ENCODE data around the gene PODXL. TPM values are rescaled to one million over a fixed set of nuclear protein-coding genes. Genes with fewer than 3 reads are reported as not detected.
A peak's percentile ranks its signal among the peaks of the same experiment; 100 is the strongest.
"Not testable (repeated sequence)": the region's sequence is repeated elsewhere in the genome, so short reads cannot be mapped to it uniquely, and the experiment has no call there.

The PODXL gene
- total RNA-seq, 2 donors from 2014 or later, result 23.0 to 50.8 TPM

DNA sequence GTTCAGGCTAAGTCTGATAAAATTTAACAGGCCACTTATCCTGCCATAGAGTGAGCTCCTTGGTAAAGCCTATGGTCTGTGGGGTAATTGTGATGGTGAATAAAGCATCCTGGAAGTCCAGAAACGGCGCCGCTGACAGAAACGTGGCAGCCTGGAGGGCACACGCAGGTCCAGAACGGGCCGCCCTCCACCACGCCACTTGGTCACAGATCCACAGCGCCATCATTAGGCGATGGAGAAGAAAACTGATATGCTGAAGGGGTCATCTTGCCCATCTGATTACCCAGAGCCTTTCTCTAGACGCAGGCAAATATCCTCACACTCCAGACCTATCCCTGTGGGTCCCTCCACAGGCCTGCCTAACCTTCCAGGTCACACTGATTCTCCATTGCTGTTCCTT, 37.8 kb downstream of the PODXL start:
- Histone ChIP-seq H3K27me3 (replicated peaks; ENCODE audit: insufficient read depth) (no peaks in the 10 kb centered on the region), H3K36me3 (no peaks in the 10 kb centered on the region), H3K9me3 (no peaks in the 10 kb centered on the region), H3K4me3 (no peak overlapping the region), H3K27ac (peak overlapping the region in 1 of 2 donors; percentile 66), H3K4me1 (ENCODE audit: control insufficient read depth in 1 of 2, low read depth in 2 of 2) (peaks cover 11 to 57% of the 10 kb centered on the region in 2 donors)
- no peak for DNase-seq (ENCODE audit: low spot score)
- TF ChIP-seq, protein P1, sequence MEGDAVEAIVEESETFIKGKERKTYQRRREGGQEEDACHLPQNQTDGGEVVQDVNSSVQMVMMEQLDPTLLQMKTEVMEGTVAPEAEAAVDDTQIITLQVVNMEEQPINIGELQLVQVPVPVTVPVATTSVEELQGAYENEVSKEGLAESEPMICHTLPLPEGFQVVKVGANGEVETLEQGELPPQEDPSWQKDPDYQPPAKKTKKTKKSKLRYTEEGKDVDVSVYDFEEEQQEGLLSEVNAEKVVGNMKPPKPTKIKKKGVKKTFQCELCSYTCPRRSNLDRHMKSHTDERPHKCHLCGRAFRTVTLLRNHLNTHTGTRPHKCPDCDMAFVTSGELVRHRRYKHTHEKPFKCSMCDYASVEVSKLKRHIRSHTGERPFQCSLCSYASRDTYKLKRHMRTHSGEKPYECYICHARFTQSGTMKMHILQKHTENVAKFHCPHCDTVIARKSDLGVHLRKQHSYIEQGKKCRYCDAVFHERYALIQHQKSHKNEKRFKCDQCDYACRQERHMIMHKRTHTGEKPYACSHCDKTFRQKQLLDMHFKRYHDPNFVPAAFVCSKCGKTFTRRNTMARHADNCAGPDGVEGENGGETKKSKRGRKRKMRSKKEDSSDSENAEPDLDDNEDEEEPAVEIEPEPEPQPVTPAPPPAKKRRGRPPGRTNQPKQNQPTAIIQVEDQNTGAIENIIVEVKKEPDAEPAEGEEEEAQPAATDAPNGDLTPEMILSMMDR (IDR thresholded peaks at IDR 0.05), result no peak
- no peak for ATAC-seq (ENCODE audit: insufficient number of reproducible peaks, low FRiP score, low read depth)

DNA sequence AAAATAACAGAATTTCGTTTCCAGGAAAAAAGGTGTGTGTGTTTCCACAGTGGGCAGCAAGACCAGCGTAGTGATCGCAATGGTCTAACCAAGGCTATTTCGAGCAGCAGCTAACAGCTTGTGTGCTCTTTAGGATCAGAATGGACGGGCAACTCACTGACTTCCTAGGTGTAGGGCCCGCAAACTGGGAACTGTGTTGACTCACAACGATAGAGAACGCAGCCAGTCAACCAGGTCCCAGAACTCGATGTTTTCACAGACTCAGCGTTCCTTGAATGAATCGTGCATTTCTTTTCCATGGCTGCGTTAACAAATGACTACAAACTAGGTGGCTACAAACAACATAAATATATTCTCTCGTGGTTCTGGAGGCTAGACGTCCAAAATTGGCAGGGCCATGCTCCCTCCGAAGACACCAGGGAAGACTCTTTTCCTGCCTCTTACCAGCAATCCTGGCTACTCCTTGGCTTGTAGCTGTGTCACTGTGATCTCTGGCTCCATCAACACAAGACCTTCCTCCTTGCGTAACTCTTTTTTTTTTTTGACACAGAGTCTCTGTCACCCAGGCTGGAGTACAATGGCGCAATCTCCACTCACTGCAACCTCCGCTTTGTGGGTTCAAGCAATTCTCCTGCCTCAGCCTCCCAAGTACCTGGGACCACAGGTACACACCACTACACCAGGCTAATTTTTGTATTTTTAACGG, 39.1 kb downstream of the PODXL start:
- Histone ChIP-seq H3K4me3 (no peak overlapping the region), H3K27ac (no peak overlapping the region), H3K4me1 (ENCODE audit: control insufficient read depth in 1 of 2, low read depth in 2 of 2) (peaks cover 13 to 63% of the 10 kb centered on the region in 2 donors), H3K27me3 (replicated peaks; ENCODE audit: insufficient read depth) (no peaks in the 10 kb centered on the region), H3K36me3 (no peaks in the 10 kb centered on the region), H3K9me3 (no peaks in the 10 kb centered on the region)
- TF ChIP-seq, protein P1 (IDR thresholded peaks at IDR 0.05), result no peak
- ATAC-seq (ENCODE audit: insufficient number of reproducible peaks, low FRiP score, low read depth) (no peak), DNase-seq (ENCODE audit: low spot score) (no peak)

DNA sequence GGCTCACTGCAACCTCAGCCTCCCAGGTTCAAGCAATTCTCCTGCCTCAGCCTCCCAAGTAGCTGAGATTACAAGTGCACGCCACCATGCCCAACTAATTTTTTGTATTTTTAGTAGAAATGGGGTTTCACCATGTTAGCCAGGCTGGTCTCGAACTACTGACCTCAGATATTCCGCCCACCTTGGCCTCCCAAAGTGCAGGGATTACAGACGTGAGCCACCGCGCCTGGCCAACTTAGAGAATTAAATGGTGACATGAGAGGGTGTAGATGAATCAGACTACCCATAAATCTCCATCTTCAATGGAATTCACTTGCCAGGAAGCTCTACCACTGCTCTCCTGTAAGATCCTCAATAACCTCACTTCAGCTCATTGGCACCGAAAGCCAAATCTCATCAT, 41.0 kb downstream of the PODXL start:
- H3K4me3 ChIP-seq; DNase-seq (ENCODE audit: low spot score); ATAC-seq (ENCODE audit: insufficient number of reproducible peaks, low FRiP score, low read depth); H3K9me3 ChIP-seq; H3K27me3 ChIP-seq (replicated peaks; ENCODE audit: insufficient read depth); H3K36me3 ChIP-seq: not testable (repeated sequence)
- H3K4me1 ChIP-seq (ENCODE audit: control insufficient read depth in 1 of 2, low read depth in 2 of 2), result peaks cover 13 to 61% of the 10 kb centered on the region in 2 donors
- peak overlapping the region; percentile 26 to 58 for H3K27ac ChIP-seq

DNA sequence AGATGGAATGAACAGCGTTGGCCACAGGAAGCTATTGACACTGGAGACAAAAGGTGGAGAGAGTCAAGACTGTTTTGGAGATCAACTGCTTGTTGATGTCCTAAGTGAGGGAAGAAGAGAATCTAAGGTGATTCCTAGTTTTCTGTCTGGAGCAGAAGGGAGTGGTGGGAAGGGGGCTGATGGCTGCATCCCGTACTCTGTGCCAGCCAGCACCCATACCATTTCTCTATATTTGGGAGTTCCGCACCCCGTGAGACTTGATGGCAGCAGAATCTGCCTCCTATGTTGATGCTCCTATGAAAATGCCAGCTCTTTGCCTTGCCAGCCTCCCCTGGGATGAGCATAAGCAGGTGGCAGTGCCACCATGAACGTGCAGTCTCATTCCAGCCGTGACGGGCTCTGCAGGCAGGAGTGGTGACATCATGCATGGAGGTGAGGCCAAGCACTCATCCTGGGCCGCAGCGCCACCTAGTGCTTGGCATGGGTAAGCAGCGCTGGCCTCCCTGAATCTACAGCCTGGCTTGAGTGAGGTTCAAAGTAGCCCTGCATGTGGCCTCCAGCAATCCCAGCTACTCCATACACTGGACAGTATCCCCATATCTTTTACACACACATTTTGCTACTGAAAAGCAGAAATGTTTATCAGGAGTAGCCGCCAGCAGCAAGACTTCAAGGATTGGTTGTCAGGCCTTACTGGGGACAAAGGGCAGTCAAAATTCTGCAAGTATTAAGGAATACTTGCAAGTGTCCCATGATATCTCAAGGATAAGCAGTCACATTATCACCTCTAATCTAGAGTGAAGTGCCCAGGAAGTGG, 43.0 kb downstream of the PODXL start:
- no peaks in the 10 kb centered on the region for H3K9me3 ChIP-seq

DNA sequence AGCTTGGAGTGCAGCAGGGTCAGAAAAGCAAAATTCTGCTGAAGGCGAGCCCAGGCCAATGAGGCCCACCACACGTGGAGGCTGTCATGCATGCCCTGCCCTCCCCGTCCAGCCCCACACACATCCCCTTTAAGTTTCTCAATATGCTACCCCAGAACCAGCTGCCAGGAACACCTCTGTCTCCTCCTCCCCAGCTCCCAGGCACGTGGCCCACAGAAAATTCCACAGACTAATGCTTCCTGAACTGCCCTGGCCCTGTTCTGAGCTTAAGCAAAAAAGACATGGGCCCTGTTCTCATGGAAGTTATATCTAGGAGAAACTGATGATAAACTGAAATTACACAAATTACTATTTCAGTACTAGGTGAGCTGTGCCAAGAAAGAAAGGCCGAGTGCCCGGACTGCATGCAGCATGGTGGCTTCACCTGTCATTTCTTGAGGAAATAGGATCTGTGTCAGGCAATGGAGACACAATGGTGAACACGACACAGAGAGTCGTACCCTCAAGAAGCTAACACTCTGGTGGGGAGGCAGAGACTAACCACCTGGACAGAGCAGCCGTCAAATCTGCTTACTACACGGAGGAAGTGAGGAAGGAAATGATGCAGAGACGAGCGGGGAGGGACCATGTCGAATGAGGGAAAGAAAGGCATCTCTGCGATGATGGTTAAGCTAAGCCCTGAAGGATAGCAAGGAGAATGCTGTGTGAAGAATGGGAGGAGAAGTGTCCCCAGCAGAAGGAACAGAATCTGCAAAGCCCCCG, 44.5 kb downstream of the PODXL start:
- DNase-seq (ENCODE audit: low spot score), result no peak
- no peaks in the 10 kb centered on the region for H3K36me3 ChIP-seq
- H3K4me3 ChIP-seq, result no peak overlapping the region
- TF ChIP-seq, protein P1 (IDR thresholded peaks at IDR 0.05), result no peak
- H3K4me1 ChIP-seq (ENCODE audit: control insufficient read depth in 1 of 2, low read depth in 2 of 2), result peaks cover 10 to 46% of the 10 kb centered on the region in 2 donors
- no peaks in the 10 kb centered on the region for H3K27me3 ChIP-seq (replicated peaks; ENCODE audit: insufficient read depth)
- H3K27ac ChIP-seq, result peak overlapping the region; percentile 21 to 73
- H3K9me3 ChIP-seq, result no peaks in the 10 kb centered on the region
- ATAC-seq (ENCODE audit: insufficient number of reproducible peaks, low FRiP score, low read depth), result no peak

More for the DNA sequence above, 43.0 kb downstream of the PODXL start:
- Histone ChIP-seq H3K27me3 (replicated peaks; ENCODE audit: insufficient read depth) (no peaks in the 10 kb centered on the region), H3K36me3 (no peaks in the 10 kb centered on the region), H3K27ac (peak overlapping the region; percentile 44 to 58), H3K4me1 (ENCODE audit: control insufficient read depth in 1 of 2, low read depth in 2 of 2) (peaks cover 8 to 42% of the 10 kb centered on the region in 2 donors), H3K4me3 (peak overlapping the region; percentile 34)
- TF ChIP-seq, protein P1 (IDR thresholded peaks at IDR 0.05), result peak; percentile 89
- DNase-seq (ENCODE audit: low spot score) (peak; percentile 60), ATAC-seq (ENCODE audit: insufficient number of reproducible peaks, low FRiP score, low read depth) (peak; percentile 91)
